Measurements from ENCODE around the gene USH1C. TPM values are rescaled to one million over a fixed set of nuclear protein-coding genes. Genes with fewer than 3 reads are reported as not detected.
A peak's percentile ranks its signal among the peaks of the same experiment; 100 is the strongest.

Gene USH1C
- total RNA-seq, 1 experiment from 2014 or later, result not detected

- in situ Hi-C loops (cut with HindIII; ENCODE audit: low sequenced_read_pairs), result no loop called here
- no peak for DNase-seq (ENCODE audit: low spot score)
These were observed 13.1 kb downstream of the USH1C start for GRCh38 chr11:17531071-17531600.

- in situ Hi-C loops (cut with HindIII; ENCODE audit: low sequenced_read_pairs), result no loop called here
- DNase-seq (ENCODE audit: low spot score), result peak; percentile 15
These were observed 14.4 kb downstream of the USH1C start for GRCh38 chr11:17529844-17530185.

- in situ Hi-C loops (cut with HindIII; ENCODE audit: low sequenced_read_pairs), result no loop called here
- peak; percentile 21 for DNase-seq (ENCODE audit: low spot score)
These were observed 15.0 kb downstream of the USH1C start for GRCh38 chr11:17528906-17529843.

GRCh38 chr11:17528181-17528691 lies 16.0 kb downstream of the USH1C start:
- in situ Hi-C loops (cut with HindIII; ENCODE audit: low sequenced_read_pairs), result no loop called here
- DNase-seq (ENCODE audit: low spot score), result peak; percentile 63

GRCh38 chr11:17527628-17527995 lies 16.6 kb downstream of the USH1C start:
- DNase-seq (ENCODE audit: low spot score), result no peak
- in situ Hi-C loops (cut with HindIII; ENCODE audit: low sequenced_read_pairs), result no loop called here

GRCh38 chr11:17526931-17527627 lies 17.1 kb downstream of the USH1C start:
- in situ Hi-C loops (cut with HindIII; ENCODE audit: low sequenced_read_pairs), result no loop called here
- DNase-seq (ENCODE audit: low spot score), result no peak

GRCh38 chr11:17526326-17526725 lies 17.9 kb downstream of the USH1C start:
- in situ Hi-C loops (cut with HindIII; ENCODE audit: low sequenced_read_pairs), result no loop called here
- no peak for DNase-seq (ENCODE audit: low spot score)

- in situ Hi-C loops (cut with HindIII; ENCODE audit: low sequenced_read_pairs), result no loop called here
- no peak for DNase-seq (ENCODE audit: low spot score)
These were observed 18.6 kb downstream of the USH1C start for GRCh38 chr11:17525570-17525969.

- in situ Hi-C loops (cut with HindIII; ENCODE audit: low sequenced_read_pairs), result no loop called here
- no peak for DNase-seq (ENCODE audit: low spot score)
These were observed 20.0 kb downstream of the USH1C start for GRCh38 chr11:17524221-17524620.

GRCh38 chr11:17522655-17523054 lies 21.6 kb downstream of the USH1C start:
- in situ Hi-C loops (cut with HindIII; ENCODE audit: low sequenced_read_pairs), result no loop called here
- DNase-seq (ENCODE audit: low spot score), result no peak

GRCh38 chr11:17521106-17521900 lies 22.9 kb downstream of the USH1C start:
- in situ Hi-C loops (cut with HindIII; ENCODE audit: low sequenced_read_pairs), result no loop called here
- DNase-seq (ENCODE audit: low spot score), result no peak

GRCh38 chr11:17519061-17519885 lies 24.9 kb downstream of the USH1C start:
- no peak for DNase-seq (ENCODE audit: low spot score)
- in situ Hi-C loops (cut with HindIII; ENCODE audit: low sequenced_read_pairs), result no loop called here

- in situ Hi-C loops (cut with HindIII; ENCODE audit: low sequenced_read_pairs), result no loop called here
- no peak for DNase-seq (ENCODE audit: low spot score)
These were observed 25.9 kb downstream of the USH1C start for GRCh38 chr11:17518366-17518765.

- DNase-seq (ENCODE audit: low spot score), result no peak
- in situ Hi-C loops (cut with HindIII; ENCODE audit: low sequenced_read_pairs), result no loop called here
These were observed 27.0 kb downstream of the USH1C start for GRCh38 chr11:17517186-17517585.

GRCh38 chr11:17516551-17517150 lies 27.6 kb downstream of the USH1C start:
- in situ Hi-C loops (cut with HindIII; ENCODE audit: low sequenced_read_pairs), result no loop called here
- DNase-seq (ENCODE audit: low spot score), result no peak

GRCh38 chr11:17515443-17516176 lies 28.6 kb downstream of the USH1C start:
- in situ Hi-C loops (cut with HindIII; ENCODE audit: low sequenced_read_pairs), result no loop called here
- DNase-seq (ENCODE audit: low spot score), result no peak

- no peak for DNase-seq (ENCODE audit: low spot score)
- in situ Hi-C loops (cut with HindIII; ENCODE audit: low sequenced_read_pairs), result no loop called here
These were observed 29.7 kb downstream of the USH1C start for GRCh38 chr11:17514476-17514875.

GRCh38 chr11:17513853-17514252 lies 30.4 kb downstream of the USH1C start:
- DNase-seq (ENCODE audit: low spot score), result no peak
- in situ Hi-C loops (cut with HindIII; ENCODE audit: low sequenced_read_pairs), result no loop called here
